ENCODE data around the gene TPSG1.

DNA sequence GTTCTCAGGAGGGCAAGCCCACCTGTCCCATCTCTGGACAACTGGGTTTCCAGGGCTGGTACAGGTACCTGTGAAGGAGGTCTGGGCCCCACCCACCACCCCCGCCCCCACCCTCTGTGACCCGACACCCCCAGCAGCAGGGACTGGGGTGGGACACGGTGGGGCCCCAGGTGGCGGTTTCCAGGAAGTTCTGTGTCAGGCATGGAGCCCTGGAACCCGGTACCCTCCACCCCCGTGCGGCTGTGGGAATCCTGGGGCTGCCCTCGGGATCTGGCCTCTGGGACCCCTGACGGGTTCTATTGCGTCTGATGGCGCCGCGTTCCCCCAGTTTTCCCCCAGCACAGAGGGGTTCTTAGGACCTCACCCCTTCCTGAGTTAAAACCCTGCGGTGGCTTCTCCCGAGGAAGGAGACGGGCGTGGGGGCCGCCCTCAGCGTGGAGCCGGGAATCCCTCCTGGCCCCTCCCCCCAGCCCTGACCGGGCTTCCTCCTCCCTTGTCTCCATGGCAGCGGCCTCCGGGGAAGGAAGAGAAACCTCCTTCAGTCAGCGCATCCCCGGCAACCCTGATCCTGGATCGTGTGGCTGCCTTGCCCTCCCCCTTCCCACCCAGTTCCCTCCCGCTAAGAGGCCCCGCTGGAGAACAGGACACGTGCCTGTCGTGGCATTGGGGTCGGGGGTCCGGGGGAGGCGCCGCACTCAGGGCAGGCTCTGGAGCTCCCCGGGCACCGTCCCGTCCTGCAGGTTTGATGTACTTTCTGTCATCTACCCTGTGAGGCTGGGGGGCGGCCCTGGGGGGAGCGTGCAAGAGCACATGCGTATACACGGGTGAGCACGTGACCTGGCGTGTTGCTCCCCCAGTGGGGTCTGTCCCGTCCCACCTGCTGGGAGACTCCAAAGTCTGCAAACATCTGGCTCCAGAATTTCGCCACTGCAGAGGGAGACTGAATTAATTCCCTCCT, 41.8 kb downstream of the TPSG1 start:
- TF ChIP-seq, protein P1, sequence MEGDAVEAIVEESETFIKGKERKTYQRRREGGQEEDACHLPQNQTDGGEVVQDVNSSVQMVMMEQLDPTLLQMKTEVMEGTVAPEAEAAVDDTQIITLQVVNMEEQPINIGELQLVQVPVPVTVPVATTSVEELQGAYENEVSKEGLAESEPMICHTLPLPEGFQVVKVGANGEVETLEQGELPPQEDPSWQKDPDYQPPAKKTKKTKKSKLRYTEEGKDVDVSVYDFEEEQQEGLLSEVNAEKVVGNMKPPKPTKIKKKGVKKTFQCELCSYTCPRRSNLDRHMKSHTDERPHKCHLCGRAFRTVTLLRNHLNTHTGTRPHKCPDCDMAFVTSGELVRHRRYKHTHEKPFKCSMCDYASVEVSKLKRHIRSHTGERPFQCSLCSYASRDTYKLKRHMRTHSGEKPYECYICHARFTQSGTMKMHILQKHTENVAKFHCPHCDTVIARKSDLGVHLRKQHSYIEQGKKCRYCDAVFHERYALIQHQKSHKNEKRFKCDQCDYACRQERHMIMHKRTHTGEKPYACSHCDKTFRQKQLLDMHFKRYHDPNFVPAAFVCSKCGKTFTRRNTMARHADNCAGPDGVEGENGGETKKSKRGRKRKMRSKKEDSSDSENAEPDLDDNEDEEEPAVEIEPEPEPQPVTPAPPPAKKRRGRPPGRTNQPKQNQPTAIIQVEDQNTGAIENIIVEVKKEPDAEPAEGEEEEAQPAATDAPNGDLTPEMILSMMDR (conservative IDR thresholded peaks at IDR 0.05; ENCODE audit: low read depth in 2 of 2): no peak
- TF ChIP-seq POLR2AphosphoS5 (IDR thresholded peaks at IDR 0.05; ENCODE audit: low read depth): no peak
- no peak for TF ChIP-seq EZH2phosphoT487 (IDR thresholded peaks at IDR 0.05; ENCODE audit: unreplicated experiment)
- TF ChIP-seq, protein P2, sequence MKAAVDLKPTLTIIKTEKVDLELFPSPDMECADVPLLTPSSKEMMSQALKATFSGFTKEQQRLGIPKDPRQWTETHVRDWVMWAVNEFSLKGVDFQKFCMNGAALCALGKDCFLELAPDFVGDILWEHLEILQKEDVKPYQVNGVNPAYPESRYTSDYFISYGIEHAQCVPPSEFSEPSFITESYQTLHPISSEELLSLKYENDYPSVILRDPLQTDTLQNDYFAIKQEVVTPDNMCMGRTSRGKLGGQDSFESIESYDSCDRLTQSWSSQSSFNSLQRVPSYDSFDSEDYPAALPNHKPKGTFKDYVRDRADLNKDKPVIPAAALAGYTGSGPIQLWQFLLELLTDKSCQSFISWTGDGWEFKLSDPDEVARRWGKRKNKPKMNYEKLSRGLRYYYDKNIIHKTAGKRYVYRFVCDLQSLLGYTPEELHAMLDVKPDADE (IDR thresholded peaks at IDR 0.05): no peak
- TF ChIP-seq, protein P3, sequence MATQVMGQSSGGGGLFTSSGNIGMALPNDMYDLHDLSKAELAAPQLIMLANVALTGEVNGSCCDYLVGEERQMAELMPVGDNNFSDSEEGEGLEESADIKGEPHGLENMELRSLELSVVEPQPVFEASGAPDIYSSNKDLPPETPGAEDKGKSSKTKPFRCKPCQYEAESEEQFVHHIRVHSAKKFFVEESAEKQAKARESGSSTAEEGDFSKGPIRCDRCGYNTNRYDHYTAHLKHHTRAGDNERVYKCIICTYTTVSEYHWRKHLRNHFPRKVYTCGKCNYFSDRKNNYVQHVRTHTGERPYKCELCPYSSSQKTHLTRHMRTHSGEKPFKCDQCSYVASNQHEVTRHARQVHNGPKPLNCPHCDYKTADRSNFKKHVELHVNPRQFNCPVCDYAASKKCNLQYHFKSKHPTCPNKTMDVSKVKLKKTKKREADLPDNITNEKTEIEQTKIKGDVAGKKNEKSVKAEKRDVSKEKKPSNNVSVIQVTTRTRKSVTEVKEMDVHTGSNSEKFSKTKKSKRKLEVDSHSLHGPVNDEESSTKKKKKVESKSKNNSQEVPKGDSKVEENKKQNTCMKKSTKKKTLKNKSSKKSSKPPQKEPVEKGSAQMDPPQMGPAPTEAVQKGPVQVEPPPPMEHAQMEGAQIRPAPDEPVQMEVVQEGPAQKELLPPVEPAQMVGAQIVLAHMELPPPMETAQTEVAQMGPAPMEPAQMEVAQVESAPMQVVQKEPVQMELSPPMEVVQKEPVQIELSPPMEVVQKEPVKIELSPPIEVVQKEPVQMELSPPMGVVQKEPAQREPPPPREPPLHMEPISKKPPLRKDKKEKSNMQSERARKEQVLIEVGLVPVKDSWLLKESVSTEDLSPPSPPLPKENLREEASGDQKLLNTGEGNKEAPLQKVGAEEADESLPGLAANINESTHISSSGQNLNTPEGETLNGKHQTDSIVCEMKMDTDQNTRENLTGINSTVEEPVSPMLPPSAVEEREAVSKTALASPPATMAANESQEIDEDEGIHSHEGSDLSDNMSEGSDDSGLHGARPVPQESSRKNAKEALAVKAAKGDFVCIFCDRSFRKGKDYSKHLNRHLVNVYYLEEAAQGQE (IDR thresholded peaks at IDR 0.05; ENCODE audit: unreplicated experiment): no peak
- no peak for TF ChIP-seq EZH2 (IDR thresholded peaks at IDR 0.05; ENCODE audit: low read depth, unreplicated experiment)
- no peak for TF ChIP-seq JUNB (IDR thresholded peaks at IDR 0.05; ENCODE audit: unreplicated experiment)

Measured in GM23338 (cell line).